ENCODE results near the gene HTR6.

Gene HTR6

DNA sequence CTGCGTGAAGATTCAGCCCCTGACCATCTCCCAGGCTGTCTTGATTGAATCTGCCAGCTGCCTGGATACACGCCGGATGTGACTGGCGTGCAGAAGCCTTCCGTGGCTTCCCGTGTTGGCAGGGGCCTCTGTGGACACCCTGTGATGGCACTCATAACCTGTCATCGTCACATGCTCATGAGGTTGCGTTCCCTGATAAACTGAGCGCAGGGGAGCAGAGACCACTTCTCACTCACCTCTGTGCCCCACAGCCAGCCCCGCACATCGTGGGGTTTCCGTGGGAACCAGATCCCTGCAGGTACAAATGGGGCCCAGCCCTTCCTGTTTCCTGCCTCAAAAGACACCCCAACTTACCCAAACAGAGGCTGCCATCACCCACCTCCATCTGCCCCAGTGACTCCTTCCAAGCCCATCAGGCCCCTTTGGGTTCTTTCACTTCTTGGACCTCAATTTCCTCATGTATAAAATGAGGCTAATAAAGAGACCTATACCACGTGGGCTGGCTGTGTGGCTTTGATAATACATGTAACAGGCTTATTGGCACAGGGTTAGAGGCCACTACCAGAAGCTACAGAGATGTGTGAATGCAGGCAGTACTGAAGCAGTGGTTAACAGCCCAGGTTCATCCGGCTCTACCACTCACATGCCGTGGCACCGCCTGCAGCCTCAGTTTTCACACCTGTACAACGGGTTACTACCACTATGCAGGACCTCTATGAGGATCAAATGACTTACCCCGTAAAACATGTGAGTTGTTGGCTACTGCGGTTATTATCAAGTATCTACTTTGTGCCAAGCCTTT lies 23.6 kb downstream of the HTR6 start:
- TF ChIP-seq YY1 (IDR thresholded peaks at IDR 0.05; ENCODE audit: low read depth): no peak
- TF ChIP-seq NFIC (IDR thresholded peaks at IDR 0.05): no peak
- no peak for TF ChIP-seq CEBPB (IDR thresholded peaks at IDR 0.05)
- TF ChIP-seq, protein P1, sequence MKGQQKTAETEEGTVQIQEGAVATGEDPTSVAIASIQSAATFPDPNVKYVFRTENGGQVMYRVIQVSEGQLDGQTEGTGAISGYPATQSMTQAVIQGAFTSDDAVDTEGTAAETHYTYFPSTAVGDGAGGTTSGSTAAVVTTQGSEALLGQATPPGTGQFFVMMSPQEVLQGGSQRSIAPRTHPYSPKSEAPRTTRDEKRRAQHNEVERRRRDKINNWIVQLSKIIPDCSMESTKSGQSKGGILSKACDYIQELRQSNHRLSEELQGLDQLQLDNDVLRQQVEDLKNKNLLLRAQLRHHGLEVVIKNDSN (IDR thresholded peaks at IDR 0.05): no peak
- no peak for TF ChIP-seq CREB1 (IDR thresholded peaks at IDR 0.05; ENCODE audit: low read depth)
- TF ChIP-seq, protein P2, sequence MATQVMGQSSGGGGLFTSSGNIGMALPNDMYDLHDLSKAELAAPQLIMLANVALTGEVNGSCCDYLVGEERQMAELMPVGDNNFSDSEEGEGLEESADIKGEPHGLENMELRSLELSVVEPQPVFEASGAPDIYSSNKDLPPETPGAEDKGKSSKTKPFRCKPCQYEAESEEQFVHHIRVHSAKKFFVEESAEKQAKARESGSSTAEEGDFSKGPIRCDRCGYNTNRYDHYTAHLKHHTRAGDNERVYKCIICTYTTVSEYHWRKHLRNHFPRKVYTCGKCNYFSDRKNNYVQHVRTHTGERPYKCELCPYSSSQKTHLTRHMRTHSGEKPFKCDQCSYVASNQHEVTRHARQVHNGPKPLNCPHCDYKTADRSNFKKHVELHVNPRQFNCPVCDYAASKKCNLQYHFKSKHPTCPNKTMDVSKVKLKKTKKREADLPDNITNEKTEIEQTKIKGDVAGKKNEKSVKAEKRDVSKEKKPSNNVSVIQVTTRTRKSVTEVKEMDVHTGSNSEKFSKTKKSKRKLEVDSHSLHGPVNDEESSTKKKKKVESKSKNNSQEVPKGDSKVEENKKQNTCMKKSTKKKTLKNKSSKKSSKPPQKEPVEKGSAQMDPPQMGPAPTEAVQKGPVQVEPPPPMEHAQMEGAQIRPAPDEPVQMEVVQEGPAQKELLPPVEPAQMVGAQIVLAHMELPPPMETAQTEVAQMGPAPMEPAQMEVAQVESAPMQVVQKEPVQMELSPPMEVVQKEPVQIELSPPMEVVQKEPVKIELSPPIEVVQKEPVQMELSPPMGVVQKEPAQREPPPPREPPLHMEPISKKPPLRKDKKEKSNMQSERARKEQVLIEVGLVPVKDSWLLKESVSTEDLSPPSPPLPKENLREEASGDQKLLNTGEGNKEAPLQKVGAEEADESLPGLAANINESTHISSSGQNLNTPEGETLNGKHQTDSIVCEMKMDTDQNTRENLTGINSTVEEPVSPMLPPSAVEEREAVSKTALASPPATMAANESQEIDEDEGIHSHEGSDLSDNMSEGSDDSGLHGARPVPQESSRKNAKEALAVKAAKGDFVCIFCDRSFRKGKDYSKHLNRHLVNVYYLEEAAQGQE (IDR thresholded peaks at IDR 0.05; ENCODE audit: low read depth): no peak
- no peak for TF ChIP-seq TCF12 (IDR thresholded peaks at IDR 0.05; ENCODE audit: low read depth)
- TF ChIP-seq TAF1 (IDR thresholded peaks at IDR 0.05; ENCODE audit: low read depth): no peak
- TF ChIP-seq EGR1 (IDR thresholded peaks at IDR 0.05): no peak
- TF ChIP-seq ZBTB7A (IDR thresholded peaks at IDR 0.05; ENCODE audit: low read depth): no peak
- no peak for TF ChIP-seq TEAD4 (IDR thresholded peaks at IDR 0.05)
- no peak for TF ChIP-seq RAD21 (IDR thresholded peaks at IDR 0.05; ENCODE audit: low read depth)
- no peak for TF ChIP-seq FOXM1 (IDR thresholded peaks at IDR 0.05; ENCODE audit: borderline replicate concordance, low read depth)
- TF ChIP-seq EP300 (IDR thresholded peaks at IDR 0.05; ENCODE audit: borderline replicate concordance): no peak
- TF ChIP-seq, protein P3, sequence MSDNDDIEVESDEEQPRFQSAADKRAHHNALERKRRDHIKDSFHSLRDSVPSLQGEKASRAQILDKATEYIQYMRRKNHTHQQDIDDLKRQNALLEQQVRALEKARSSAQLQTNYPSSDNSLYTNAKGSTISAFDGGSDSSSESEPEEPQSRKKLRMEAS (IDR thresholded peaks at IDR 0.05): no peak

DNA sequence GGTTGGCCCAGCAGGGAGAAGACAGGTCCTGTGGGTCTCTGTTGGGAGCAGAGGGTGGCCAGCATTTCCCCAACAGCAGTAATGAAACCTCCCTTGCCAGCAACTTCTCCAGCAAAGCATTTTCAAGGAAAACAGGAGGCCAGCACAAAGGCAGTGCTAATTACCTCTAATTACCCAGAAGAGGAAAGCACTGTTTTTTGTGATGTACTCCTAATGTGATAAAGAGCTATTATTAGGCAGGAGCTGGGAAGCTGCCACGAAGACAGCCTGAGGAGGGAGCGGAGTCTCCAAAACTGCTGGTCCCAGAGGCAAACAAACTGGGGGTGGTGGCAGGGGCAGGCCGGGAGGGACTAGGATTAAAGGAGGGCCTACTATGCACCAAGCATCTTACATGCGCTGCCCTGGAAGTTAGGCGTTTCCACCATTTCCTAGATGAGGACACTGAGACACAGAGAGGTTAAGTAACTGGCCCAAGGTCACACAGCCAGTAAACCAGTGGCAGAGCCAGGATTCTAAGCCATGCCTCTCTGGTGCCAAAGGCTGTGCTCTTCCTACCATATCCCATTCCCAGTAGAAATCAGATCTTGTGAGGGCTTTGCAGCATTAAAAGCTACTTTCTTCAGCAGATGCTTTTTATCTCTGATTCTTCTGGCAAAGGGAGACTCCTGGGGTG lies 24.5 kb downstream of the HTR6 start:
- TF ChIP-seq CREB1 (IDR thresholded peaks at IDR 0.05; ENCODE audit: low read depth) (no peak), TCF12 (IDR thresholded peaks at IDR 0.05; ENCODE audit: low read depth) (no peak)
- TF ChIP-seq, protein P3 (IDR thresholded peaks at IDR 0.05): no peak
- TF ChIP-seq, protein P2 (IDR thresholded peaks at IDR 0.05; ENCODE audit: low read depth): no peak

DNA sequence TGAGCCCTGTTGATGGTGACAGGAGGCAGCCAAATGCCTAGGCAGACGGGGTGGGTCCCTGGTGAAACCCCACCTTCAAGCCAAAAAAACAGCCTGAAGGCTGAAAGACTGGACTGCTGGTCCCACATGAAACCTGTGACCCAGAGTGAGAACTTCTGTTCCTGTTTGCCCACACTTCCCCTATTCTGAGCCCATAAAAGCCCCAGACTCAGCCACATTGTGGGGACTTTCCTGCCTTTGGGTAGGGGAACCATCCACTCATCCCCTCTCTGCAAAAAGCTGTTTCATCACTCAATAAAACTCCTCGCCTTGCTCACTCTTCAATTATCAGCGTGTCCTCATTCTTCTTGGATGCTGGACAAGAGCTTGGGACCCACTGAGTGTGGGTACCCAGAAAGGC lies 25.2 kb downstream of the HTR6 start:
- no peak for TF ChIP-seq CEBPB (IDR thresholded peaks at IDR 0.05)
- no peak for TF ChIP-seq RAD21 (IDR thresholded peaks at IDR 0.05; ENCODE audit: low read depth)
- TF ChIP-seq FOXM1 (IDR thresholded peaks at IDR 0.05; ENCODE audit: borderline replicate concordance, low read depth): no peak
- no peak for TF ChIP-seq YY1 (IDR thresholded peaks at IDR 0.05; ENCODE audit: low read depth)
- TF ChIP-seq, protein P2 (IDR thresholded peaks at IDR 0.05; ENCODE audit: low read depth): no peak
- TF ChIP-seq EP300 (IDR thresholded peaks at IDR 0.05; ENCODE audit: borderline replicate concordance): no peak
- TF ChIP-seq ZBTB7A (IDR thresholded peaks at IDR 0.05; ENCODE audit: low read depth): no peak
- no peak for TF ChIP-seq CREB1 (IDR thresholded peaks at IDR 0.05; ENCODE audit: low read depth)
- TF ChIP-seq, protein P1 (IDR thresholded peaks at IDR 0.05): no peak
- TF ChIP-seq, protein P3 (IDR thresholded peaks at IDR 0.05): no peak
- no peak for TF ChIP-seq TAF1 (IDR thresholded peaks at IDR 0.05; ENCODE audit: low read depth)
- no peak for TF ChIP-seq EGR1 (IDR thresholded peaks at IDR 0.05)

DNA sequence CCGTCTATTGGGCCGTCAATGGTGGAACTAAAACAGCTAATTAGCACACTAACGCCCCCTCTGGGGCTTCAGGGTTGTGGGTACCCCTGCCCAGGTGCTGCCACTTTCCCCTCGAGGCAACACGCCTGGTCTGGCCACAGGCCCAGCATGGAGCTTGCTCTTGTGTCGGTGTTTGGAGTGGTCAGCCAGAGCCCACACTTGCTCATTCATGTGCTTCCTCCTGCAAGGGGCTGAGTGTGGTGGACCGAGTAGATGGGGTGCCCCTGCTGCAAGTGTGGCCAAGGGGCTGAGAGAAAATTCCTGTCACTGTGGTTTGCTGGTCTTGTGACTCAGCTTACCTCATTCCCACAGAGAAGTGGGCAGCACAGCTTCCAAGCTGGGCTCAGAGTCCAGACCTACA lies 25.7 kb downstream of the HTR6 start:
- TF ChIP-seq ZBTB7A (IDR thresholded peaks at IDR 0.05; ENCODE audit: low read depth) (no peak), EP300 (IDR thresholded peaks at IDR 0.05; ENCODE audit: borderline replicate concordance) (no peak), CEBPB (IDR thresholded peaks at IDR 0.05) (no peak), FOXM1 (IDR thresholded peaks at IDR 0.05; ENCODE audit: borderline replicate concordance, low read depth) (no peak), RAD21 (IDR thresholded peaks at IDR 0.05; ENCODE audit: low read depth) (no peak), YY1 (IDR thresholded peaks at IDR 0.05; ENCODE audit: low read depth) (no peak), NFIC (IDR thresholded peaks at IDR 0.05) (no peak), TAF1 (IDR thresholded peaks at IDR 0.05; ENCODE audit: low read depth) (no peak), CREB1 (IDR thresholded peaks at IDR 0.05; ENCODE audit: low read depth) (no peak)
- TF ChIP-seq, protein P2 (IDR thresholded peaks at IDR 0.05; ENCODE audit: low read depth): no peak
- TF ChIP-seq, protein P3 (IDR thresholded peaks at IDR 0.05): no peak
- TF ChIP-seq, protein P1 (IDR thresholded peaks at IDR 0.05): no peak
